Cardiac muscle cell (in vitro differentiated cells and primary cell): ENCODE results near the gene KLHDC1. TPM values are rescaled to one million over a fixed set of nuclear protein-coding genes. Genes with fewer than 3 reads are reported as not detected.
"Not testable (repeated sequence)": the region's sequence is repeated elsewhere in the genome, so short reads cannot be mapped to it uniquely, and the experiment has no call there.

Experiments
- DNase-seq, 2 donors: peaks; one replicate each; pipeline versions ENCODE4 v3.0.0 to v3.0.0-alpha.2; 2010 to 2017; ENCODE audit warnings: low read depth in 1 of 2, low spot score in 1 of 2
- H3K27ac ChIP-seq: fragments of 200-600 bp; sonication (generic); 2 replicates; pipeline ENCODE4 v1.5.1; 2016
- H3K27me3 ChIP-seq: fragments of 200-600 bp; sonication (generic); 2 replicates; pipeline ENCODE4 v1.6.0; 2016; ENCODE audit warnings: control low read depth
- H3K36me3 ChIP-seq: fragments of 200-600 bp; sonication (generic); 2 replicates; pipeline ENCODE4 v1.5.1; 2016; ENCODE audit warnings: control low read depth
- H3K4me1 ChIP-seq: fragments of 200-600 bp; sonication (generic); 2 replicates; pipeline ENCODE4 v1.8.1; 2017; ENCODE audit warnings: low read depth, mild to moderate bottlenecking, mixed run types
- H3K4me3 ChIP-seq: fragments of 200-600 bp; sonication (generic); 2 replicates; pipeline ENCODE4 v1.5.1; 2016; ENCODE audit warnings: mild to moderate bottlenecking
- H3K9me3 ChIP-seq: fragments of 200-600 bp; sonication (generic); 2 replicates; pipeline ENCODE4 v1.5.1; 2017; ENCODE audit warnings: low read depth, mild to moderate bottlenecking, control low read depth
- polyA plus RNA-seq: library from polyadenylated mRNA; unstranded; fragments of >200 nt; fragmentation: Nextera tagmentation; extraction: Ambion mirVana; gene quantifications from 2 replicates; pipeline ENCODE4 v1.2.1, GENCODE V29; 2016
- total RNA-seq: library from RNA; depleted of rRNA; stranded (reverse); fragments of >200 nt; gene quantifications from 2 replicates; pipeline ENCODE4 v1.2.3, GENCODE V29; 2016
- TF ChIP-seq, protein P1 (sequence below): IDR thresholded peaks from 2 replicates; pipeline ENCODE4 v1.5.1; 2012; ENCODE audit warnings: low read depth, mild to moderate bottlenecking, low read length

The KLHDC1 gene
- total and polyA plus RNA-seq, 2 experiments from 2014 or later: 2.6 to 4.1 TPM

DNA sequence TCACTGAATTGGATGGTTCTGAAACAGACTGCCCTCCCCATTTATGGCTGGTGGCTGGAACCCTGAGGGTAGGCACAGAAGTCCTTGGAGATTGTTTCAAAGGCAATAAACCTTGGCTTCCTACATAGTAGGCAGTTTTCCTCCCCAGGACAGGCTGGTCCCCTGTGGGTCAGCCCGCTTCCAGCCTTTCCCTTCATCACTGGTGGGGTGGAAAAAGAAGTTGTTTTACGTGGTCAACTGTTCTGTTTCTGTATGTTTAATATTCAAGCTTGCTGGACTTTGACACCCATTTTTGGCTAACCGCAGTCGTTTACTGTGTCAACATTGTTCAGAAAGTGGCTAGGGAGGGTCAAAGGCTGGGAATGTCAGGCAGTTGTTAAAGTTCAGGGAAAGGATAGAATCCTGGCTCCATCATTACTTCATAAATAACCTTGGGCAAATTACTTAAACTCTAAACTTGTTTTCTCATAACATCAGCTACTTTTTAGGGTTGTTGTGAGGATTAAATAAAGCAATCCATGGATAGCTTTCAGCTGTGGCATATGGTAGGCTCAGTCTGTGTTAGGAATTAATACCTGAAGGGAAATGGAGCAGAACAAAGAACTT, 77.4 kb downstream of the KLHDC1 start:
- H3K4me1 ChIP-seq: peaks cover 20% of the 10 kb centered on the region
- H3K9me3 ChIP-seq: no peaks in the 10 kb centered on the region
- peak in 1 of 2 donors; percentile 11 for DNase-seq
- H3K27ac ChIP-seq: no peak overlapping the region
- TF ChIP-seq, protein P1, sequence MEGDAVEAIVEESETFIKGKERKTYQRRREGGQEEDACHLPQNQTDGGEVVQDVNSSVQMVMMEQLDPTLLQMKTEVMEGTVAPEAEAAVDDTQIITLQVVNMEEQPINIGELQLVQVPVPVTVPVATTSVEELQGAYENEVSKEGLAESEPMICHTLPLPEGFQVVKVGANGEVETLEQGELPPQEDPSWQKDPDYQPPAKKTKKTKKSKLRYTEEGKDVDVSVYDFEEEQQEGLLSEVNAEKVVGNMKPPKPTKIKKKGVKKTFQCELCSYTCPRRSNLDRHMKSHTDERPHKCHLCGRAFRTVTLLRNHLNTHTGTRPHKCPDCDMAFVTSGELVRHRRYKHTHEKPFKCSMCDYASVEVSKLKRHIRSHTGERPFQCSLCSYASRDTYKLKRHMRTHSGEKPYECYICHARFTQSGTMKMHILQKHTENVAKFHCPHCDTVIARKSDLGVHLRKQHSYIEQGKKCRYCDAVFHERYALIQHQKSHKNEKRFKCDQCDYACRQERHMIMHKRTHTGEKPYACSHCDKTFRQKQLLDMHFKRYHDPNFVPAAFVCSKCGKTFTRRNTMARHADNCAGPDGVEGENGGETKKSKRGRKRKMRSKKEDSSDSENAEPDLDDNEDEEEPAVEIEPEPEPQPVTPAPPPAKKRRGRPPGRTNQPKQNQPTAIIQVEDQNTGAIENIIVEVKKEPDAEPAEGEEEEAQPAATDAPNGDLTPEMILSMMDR: no peak
- no peak overlapping the region for H3K4me3 ChIP-seq
- H3K27me3 ChIP-seq: no peaks in the 10 kb centered on the region
- peaks cover 26% of the 10 kb centered on the region for H3K36me3 ChIP-seq

DNA sequence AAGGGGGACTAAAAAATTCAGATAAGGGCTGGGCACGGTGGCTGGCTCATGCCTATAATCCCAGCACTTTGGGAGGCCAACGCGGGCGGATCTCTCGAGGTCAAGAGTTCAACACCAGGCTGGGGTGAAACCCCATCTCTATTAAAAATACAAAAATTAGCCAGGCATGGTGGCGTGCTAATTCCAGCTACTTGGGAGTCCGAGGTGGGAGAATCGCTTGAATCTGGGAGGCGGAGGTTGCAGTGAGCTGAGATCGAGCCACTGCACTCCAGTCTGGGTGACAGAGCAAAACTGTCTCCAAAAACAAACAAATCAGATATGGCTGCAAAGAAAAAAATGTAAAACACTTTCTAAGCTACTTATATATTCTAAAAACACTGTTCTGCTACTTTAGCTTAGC, 78.8 kb downstream of the KLHDC1 start:
- H3K4me3 ChIP-seq, H3K9me3 ChIP-seq, DNase-seq, H3K27me3 ChIP-seq: not testable (repeated sequence)
- H3K36me3 ChIP-seq: peaks cover 34% of the 10 kb centered on the region
- peak overlapping the region; percentile 1 for H3K27ac ChIP-seq
- H3K4me1 ChIP-seq: peaks cover 19% of the 10 kb centered on the region

DNA sequence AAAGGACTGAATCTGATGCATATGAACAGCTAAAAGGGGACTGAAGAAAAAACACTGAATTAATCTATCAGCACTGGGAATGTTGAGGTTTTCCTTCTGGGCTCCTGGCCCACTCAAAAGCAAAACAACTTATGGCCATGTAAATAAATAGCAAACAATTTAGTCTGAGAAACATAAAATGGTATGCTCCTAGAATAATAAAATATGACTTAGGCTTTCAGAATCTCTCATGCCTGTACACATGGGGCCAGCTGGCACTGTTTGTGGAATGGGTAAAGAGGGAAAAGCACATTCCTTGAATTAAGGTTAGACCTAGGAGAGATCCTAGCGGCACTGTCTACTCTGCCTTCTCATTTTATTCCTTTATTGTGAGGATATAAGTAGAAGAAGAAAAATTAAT, 81.2 kb downstream of the KLHDC1 start:
- TF ChIP-seq, protein P1: no peak
- Histone ChIP-seq H3K4me1 (peaks cover 13% of the 10 kb centered on the region), H3K4me3 (no peak overlapping the region), H3K27me3 (no peaks in the 10 kb centered on the region), H3K36me3 (peaks cover 51% of the 10 kb centered on the region), H3K27ac (no peak overlapping the region), H3K9me3 (no peaks in the 10 kb centered on the region)
- no peak for DNase-seq

DNA sequence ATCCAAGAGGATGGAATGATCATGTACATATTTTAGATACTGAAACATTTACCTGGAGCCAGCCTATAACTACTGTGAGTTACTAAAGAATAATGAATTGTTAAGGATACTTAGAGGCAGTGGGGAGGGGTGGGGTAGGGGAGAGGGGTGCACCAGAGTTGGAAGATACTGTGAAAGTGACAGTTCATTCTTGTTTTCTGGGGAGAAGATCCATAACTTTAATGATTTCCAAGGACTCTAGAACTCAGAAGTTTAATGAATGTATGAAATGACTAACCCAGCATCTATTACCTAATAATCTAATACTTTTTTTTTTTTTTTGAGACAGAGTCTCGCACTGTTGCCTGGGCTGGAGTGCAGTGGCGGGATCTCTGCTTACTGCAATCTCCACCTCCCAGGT, 85.5 kb downstream of the KLHDC1 start:
- no peak for DNase-seq
- Histone ChIP-seq H3K9me3 (no peaks in the 10 kb centered on the region), H3K4me1 (no peaks in the 10 kb centered on the region), H3K4me3 (no peak overlapping the region), H3K27ac (no peak overlapping the region), H3K27me3 (no peaks in the 10 kb centered on the region), H3K36me3 (peaks cover 76% of the 10 kb centered on the region)
- TF ChIP-seq, protein P1: no peak

DNA sequence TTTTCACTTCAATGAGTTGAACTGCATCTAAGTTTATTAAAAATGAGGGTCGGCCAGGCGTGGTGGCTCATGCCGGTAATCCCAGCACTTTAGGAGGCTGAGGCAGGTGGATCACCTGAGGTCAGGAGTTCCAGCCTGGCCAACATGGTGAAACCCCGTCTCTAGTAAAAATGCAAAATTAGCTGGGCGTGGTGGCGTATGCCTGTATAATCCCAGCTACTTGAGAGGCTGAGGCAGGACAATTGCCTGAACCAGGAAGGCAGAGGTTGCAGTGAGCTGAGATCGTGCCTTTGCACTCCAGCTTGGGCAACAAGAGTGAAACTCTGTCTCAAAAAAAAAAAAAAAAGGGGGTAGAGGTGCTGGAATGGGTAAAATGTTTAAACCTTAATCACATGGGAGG, 88.1 kb downstream of the KLHDC1 start:
- not testable (repeated sequence) for DNase-seq, H3K27me3 ChIP-seq, H3K4me3 ChIP-seq, H3K9me3 ChIP-seq, H3K4me1 ChIP-seq, H3K27ac ChIP-seq
- H3K36me3 ChIP-seq: peaks cover 82% of the 10 kb centered on the region

DNA sequence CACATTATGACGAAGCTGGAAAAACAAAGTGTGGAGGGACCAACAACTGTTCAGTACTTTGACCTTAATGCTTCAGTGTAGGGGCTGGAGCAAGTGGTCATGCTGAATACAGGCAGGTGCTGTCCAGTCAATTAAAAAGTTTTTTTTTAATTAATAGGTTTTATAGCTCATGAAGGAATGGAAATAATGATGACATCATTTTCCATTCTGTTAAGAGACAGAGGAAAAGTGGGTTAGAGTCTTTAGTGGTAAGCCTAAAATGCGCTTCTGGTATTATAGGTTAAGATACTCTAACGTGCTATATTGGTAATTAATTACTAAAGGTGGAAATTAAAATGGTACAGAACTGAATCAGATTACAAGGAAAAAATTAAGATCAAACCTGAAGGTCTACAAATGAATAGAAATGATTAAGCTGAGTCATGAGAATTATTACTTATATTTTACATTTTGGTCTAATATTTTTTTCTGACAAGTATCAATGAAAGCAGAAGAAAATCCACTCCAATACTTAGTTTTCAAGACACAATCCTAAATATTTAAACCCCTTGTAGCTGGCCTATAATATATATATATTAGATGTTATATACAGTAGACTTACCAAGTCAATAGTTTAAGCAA, 90.6 kb downstream of the KLHDC1 start:
- H3K4me3 ChIP-seq: no peak overlapping the region
- no peaks in the 10 kb centered on the region for H3K4me1 ChIP-seq
- no peak overlapping the region for H3K27ac ChIP-seq
- no peak for DNase-seq
- H3K27me3 ChIP-seq: no peaks in the 10 kb centered on the region
- TF ChIP-seq, protein P1: no peak
- peaks cover 86% of the 10 kb centered on the region for H3K36me3 ChIP-seq
- no peaks in the 10 kb centered on the region for H3K9me3 ChIP-seq
